Activated CD4-positive, CD25-positive, alpha-beta regulatory T cell treated with anti-CD3 and anti-CD28 coated beads, Interleukin-2, amount 50 U/mL, for 16 hours (primary cell): ENCODE data around the gene RIN2.

Experiments
- DNase-seq: peaks from one replicate; pipeline ENCODE4 v3.0.0-alpha.2; 2020; ENCODE audit warnings: low read depth, low spot score

RIN2 gene, protein sequence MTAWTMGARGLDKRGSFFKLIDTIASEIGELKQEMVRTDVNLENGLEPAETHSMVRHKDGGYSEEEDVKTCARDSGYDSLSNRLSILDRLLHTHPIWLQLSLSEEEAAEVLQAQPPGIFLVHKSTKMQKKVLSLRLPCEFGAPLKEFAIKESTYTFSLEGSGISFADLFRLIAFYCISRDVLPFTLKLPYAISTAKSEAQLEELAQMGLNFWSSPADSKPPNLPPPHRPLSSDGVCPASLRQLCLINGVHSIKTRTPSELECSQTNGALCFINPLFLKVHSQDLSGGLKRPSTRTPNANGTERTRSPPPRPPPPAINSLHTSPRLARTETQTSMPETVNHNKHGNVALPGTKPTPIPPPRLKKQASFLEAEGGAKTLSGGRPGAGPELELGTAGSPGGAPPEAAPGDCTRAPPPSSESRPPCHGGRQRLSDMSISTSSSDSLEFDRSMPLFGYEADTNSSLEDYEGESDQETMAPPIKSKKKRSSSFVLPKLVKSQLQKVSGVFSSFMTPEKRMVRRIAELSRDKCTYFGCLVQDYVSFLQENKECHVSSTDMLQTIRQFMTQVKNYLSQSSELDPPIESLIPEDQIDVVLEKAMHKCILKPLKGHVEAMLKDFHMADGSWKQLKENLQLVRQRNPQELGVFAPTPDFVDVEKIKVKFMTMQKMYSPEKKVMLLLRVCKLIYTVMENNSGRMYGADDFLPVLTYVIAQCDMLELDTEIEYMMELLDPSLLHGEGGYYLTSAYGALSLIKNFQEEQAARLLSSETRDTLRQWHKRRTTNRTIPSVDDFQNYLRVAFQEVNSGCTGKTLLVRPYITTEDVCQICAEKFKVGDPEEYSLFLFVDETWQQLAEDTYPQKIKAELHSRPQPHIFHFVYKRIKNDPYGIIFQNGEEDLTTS

DNA sequence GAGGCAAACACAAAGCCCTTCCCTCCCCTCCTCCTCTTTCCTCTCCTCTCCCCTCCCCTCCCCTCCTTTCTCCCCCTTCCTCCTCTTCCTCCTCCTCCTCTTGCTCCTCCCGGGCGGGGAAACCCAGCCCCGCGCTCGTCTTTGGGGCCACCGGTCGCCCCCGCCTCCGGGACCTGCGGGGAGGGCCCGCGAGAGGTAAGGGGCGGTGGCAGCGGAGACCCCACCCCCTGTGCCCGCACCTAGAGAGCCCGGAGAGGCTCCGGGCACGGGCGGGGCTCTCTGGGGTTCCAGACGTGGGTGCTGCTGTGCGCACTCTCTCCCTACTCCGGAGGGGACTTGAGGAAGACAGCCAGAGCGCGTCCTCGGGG is at the start of gene RIN2:
Gene RIN2 (plus strand): TSS at position 126 of the 368 bp plus-strand sequence. CDS start 131,344 bp downstream, outside the sequence.
- DNase-seq, result no peak

DNA sequence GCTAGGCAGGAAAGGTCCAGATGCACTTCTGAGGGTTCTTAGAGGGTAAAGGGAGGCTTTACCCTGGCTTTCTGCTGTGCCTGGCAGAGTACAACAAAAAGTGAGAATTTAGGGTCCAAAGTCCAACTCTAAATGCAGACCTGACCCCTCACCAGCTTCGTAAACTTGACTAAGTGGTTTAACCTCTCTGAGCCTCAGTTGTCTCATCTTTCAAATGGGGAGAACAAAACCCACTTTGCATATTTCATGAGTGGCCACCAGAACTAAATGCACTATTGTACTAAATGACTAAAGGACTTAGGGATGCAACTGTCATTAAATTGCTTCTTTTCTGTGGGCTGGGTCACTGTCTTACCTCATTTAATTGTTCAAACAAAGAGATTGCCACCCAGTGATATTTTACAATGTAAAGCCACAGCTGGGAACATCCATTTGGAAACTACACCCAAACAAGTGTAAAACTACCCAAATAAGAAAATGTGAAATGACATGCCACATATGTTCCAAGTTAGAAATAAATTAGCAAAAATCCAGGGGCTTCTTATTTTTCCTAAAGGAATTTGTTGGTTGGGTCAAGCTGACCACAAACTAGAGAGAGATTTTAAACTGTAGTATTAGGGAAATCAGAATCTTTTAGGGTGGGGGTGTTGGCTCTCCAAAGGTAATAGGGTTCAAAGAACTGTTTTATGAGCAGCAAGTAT is 48.3 kb upstream of the RIN2 start:
- no peak for DNase-seq

DNA sequence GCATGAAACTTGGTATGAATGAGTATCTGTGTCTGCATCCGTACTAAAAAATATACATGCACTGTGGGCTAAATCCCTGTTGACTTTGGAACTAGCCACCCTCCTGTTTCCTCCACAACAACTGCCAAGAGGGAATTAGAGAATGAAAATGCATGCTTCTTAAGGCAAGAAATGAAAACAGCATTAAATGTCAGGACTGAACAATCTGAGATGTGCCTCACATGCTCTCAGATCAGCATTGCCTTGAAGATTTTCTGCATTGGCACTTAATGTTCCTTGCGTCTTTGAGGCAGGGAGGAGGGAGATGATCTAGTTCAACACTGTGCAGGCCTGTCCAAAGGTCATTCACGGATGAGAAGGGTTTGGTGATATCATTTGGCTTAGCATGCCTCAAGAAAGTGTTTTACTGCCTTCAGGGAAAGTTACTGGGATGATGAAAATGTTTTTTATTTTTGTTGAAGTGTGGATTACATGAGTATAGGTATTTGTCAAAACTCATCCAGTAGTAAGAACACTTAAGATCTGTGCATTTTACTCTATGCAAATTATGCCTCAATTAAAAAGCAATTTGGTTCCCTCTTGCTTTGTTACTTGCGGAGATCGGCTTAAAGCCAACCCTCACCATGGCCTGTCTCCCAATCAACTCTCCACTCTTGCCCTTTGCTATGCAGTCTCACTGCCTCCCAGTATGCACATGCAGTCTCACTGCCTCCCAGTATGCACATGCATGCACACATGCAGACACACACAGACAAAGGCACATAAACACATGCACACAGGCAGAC is 47.5 kb upstream of the RIN2 start:
- no peak for DNase-seq

DNA sequence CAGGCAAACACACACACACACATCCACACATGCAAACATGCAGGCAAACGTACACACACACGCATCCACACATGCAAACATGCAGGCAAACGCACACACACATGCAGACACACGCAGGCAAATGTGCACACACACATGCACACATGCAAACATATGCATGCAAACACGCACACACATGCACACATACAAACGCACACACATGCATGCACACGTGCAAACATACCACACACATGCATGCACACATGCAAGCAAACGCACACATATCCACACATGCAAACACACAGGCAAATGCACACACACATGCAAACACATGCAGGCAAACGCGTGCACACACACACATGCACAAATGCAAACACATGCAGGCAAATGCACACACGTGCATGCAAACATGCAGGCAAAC is 46.9 kb upstream of the RIN2 start:
- DNase-seq, result no peak

DNA sequence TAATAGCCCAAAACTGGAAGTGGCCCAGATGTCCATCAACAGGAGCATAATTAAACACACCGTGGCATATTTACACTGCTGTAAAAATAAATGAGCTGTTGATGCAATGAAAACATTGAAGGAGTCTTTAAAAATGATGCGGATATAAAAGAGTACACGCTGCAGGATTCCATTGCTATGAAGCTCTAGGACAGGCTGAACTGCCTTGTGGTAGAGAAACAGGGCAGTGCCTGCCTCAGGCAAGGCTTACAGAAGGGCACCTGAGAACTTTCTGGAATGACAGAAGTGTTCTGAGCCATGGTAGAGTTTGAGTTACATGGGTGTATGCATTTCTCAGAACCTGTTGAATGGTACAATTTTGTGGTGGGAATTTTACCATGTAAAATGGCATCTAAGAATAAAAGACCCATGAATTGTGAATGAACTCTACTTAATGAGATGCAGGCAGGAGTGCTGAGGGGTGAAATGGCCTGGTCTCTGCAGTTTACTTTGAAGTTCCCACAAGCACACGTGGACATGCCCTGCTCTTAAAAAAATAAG is 45.3 kb upstream of the RIN2 start:
- no peak for DNase-seq

DNA sequence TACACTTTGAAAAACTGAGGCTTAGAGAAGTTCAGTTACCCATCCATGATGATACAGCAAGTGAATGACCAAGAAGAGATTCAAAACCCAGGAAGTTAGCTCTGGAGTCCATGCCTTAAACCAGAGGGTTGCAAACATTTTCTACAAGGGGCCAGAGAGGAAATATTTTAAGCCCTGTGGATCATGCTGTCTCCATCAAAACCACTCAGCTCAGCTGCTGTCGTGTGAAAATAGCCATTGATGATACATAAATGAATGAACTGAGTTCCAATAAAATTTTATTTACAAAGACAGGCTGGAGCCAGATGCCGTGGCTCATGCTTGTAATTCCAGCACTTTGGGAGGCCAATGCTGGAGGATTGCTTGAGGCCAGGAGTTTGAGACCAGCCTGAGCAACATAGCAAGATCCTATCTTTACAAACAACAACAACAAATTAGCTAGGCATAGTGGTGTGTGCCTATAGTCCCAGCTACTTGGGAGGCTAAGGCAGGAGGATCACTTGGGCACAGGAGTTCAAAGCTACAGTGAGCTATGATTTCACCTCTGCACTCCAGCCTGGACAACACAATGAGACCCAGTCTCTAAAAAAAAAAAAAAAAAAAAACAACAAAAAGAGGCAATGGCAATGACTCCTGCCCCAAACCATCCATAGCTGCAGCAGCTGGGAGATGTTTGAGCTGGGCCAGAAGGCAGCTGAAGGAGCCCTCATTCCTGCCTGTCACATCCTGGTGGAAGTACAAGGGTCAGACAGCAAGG is 44.1 kb upstream of the RIN2 start:
- no peak for DNase-seq

DNA sequence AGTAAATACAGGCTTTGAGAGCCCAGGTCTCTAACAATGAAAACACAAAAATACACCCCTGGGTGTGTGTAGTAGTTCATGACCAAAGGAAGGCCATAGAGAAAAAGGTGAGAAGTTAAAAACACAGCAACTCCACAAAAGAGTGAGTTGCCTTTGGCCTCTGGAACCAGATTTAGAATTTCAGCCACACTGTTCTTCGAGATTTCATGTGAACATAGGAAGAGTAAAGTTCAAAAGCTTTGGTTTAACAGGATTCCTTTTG is 43.5 kb upstream of the RIN2 start:
- DNase-seq, result no peak

DNA sequence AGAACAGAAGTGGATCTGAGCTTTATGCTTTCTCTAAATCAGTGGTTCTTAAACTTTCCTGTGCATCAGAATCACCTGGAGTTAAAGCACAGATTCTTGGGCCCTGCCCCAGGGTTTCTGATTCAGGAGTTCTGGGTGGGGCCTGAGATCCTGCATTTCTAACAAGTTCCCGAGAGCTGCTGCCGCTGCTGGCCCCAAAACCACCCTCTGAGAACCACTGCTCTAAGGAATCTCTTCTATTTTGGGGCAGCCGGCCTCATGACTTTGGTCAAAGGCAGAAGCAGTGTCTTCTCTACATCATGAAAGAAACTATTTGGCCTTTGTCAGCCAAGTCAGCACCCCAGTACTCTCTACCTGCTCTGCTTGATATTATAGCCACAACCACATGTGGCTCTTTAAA is 42.1 kb upstream of the RIN2 start:
- no peak for DNase-seq

DNA sequence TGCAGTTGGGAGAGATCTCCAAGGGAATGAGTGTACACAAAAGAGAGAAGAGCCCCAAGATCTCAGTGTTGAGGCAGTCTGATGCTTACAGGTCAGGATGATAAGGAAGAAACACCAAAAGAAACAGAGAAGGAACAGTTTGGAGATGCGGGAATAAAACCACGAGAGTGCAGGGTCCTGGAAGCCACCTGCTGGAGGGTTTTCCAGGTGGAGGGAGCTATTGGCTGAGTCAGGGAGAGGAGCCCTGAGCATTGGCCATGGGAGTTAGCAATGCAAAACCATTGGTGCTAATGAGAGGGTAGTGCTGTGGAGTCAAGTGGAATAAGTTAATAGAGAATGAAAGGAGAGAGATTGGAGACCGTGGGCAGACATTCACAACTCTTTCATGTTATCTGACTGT is 39.2 kb upstream of the RIN2 start:
- no peak for DNase-seq

DNA sequence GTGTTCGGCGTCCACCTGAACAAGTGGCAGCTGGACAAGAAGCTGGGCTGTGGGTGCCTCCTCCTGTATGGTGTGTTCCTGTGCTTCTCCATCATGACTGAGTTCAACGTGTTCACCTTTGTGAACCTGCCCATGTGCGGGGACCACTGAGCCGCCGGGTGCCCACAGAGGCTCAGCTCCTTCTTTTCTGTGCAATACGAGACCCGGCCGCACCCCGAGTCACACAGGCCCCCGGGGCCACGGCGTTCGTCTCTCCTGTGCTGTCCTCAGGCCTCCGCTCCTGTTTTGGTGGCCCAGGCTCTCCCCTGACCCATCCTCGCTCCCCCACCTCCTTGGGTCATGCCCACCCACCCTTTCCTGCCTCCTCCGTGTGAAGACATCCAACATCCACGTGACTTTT is 37.1 kb upstream of the RIN2 start:
- no peak for DNase-seq

DNA sequence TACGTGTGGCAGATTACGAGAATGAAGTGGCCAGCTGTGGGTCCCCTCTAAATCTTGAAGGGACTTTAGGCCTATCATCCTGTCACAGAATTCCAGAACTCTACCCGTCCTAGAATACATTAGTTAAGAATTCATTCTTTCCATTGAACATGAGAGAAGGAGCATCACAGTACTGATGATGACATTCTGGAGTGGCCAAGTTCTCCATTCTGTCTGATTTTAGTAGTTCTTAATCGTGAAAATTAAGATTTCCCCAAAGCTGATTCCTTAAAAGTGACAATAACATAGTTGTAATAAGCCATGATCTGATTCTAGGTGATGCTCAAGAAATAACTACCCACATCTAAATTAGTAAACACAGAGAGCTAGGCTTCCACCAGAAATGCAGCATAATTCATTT is 35.0 kb upstream of the RIN2 start:
- no peak for DNase-seq

DNA sequence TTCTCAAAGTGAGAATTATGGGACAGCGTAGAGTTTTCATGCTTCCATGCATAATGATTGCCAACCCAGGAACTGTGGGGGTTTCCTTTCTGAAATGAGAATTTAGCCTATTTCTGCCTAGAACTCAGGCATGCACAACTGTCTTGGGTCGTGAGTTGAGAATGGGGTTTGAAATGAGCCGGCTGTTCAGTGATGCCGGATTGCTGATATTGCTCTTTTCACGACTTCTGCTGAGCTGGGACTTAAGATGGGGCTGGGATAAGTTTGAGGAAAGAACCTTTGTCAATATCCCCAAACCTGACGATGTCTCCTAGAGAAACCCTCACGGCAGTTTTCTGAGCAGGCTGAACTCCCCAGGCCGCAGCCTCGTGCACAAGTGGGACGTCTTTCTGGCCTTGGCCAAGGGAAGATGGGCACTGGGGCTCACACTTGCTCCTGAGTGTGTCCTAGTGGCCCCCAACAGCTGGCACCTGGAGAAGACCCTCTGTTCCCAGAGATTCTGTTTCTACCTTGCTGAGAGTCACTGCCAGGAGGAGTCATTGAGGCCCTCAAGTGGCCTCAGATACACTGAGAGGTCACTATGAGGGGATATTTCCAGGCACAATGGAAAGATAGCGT is 34.1 kb upstream of the RIN2 start:
- no peak for DNase-seq

DNA sequence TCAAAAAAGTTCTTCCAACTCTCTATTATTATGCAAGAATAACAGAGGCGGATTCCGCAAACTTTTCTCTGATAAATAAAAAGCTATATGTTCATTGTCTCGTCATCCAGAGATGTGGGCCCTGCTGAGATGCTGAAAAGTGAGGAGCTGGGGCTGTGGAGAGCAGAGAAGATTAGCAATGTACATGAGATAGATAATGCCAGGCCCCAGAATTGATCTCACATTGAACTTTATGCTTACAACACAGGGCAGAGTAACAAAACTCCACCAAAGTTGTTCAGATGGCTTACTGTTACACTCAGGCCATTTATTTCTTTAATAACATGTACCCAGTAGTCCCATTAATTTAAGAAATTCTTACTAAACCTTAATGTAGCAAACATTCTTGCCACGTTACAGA is 32.7 kb upstream of the RIN2 start:
- DNase-seq, result no peak

DNA sequence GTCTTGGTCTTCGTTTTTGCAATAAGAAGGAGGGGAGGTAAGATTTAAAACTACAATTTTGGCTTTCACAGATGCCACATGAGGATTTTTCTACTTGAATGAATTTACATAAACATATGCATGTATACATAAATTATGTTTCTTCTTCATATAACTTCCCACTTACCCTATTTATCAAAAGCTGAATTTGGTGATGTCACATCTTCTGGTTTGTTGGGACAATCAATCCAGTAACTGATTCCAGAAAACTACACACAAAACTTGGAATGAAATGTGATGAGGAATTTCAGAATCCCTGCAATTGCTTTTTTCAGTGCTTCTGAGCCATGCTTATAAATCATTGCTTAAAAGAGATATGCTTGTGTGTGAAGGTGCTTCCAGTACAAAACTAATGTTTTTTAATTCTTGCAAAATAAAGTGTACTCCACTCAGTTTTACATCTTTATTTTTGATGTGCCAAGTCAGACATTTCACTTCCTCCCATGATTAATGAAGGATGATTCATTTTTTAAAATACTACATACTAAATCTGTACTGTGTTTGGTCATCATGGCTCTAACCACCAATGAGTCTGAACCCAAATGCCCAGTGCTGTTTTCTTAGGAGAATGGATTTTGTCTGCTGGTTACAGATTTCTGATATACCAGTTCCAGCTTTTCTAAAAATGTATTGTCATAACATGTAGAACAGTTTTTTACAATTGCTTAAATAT is 32.1 kb upstream of the RIN2 start:
- DNase-seq, result no peak

DNA sequence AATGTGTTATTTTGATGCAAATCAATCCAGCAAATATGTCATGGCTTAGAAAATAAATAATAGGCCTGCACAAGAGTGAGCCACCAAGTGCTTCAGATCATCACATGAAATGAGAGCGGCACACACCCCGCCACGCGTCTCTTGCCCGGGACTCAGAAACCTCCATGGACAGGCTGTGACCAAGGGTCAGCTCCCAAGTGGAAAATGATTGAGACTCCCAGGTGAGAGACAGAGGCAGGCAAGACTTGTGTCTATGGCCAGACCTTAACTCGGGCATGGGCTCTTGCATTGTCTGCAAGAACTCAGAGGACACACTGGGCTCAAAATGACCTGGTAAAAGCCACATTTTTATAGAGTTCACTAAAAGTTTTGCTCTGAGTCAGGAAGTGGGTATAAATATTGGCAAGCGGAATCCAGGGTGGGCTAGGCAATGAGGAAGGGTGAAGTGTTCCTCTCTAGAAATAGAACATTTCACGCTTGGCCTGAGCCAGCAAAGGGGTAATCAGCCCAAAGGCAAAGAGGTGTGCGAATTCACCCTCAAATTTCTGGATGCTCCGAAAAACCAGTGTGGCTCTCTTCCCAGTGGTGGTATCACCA is 30.7 kb upstream of the RIN2 start:
- no peak for DNase-seq

DNA sequence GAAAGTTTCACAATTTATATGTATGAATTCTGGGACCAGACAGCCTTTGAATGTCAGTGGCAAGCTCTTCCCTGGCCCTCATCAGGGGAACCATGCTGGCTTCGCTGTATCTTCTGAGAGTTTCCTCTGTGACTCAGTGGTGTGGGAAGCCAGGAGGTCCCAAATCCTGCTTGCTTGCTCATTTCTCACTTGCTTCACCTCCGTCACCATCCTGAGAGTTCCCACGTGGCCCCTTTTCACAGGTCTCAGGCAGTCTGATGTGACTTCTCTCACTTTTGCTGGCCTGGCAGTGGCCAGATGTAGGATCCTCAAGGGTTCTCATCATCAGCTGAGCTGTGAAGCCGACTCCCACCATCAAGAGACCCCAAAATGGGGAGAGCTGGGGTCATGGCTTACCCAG is 28.4 kb upstream of the RIN2 start:
- DNase-seq, result no peak

DNA sequence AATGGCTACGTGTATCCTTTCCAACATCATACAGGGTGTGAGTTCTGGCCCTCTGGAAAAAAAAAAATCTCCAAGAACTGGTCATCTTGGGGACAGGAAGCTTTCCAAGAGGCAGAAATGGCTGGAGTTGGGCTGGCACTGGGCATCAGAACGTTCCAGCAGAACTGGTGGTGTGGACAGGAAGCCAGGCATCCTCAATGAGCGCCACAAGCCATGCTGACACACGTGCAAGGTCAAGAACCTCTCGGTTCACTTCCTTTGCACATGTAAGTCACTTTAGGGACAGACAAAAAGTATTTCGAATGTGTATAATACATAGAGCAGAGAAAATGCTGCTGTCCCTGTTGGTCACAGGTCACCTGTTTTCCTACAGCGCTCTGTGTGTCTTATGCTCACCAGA is 27.4 kb upstream of the RIN2 start:
- no peak for DNase-seq

DNA sequence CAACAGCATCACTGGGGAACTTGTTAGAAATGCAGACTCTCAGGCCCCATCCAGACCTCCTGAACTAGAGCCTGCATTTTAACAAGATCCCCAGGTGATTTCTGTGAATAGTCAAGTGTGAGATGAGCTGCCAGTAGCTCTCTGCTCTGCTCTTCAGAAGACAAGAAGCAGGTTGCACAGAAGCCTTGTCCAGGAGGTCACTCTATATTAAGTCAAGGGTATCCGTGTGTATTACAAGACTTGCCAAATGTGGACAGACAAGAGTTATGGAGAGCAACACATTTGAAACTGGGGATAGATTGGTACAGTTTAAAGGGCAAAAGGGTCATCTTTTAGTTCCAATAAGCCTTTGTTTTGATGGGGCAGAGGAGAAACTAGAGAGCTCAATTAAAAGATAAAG is 23.2 kb upstream of the RIN2 start:
- no peak for DNase-seq

DNA sequence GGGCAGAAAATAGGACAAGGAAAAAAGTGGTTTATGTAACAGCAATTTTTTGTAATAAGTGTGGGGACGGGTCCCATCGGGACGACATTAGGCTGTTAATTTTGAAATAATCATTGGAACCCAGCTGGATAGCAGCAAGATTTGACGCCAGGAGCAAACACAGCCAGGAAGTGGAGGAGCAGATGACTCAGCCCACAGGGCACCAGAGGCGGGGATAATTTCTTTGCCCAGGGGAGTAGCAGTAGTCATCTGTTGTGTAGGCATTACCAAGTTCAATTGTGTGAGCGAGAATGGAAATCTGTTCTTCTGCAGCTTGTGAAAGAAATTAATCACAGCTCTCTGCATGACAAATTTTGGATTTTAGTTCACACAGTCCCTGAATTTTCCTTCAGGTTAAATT is 22.6 kb upstream of the RIN2 start:
- DNase-seq, result no peak
